Fibroblast of lung (primary cell): ENCODE measurements around the gene KCNIP1. TPM values are rescaled to one million over a fixed set of nuclear protein-coding genes. Genes with fewer than 3 reads are reported as not detected.

Experiments
- DNase-seq, 2 donors: peaks; one replicate each; pipeline versions ENCODE4 v3.0.0 to v3.0.0-alpha.2; 2010; ENCODE audit warnings: low read depth in 2 of 2
- H2AFZ ChIP-seq: 2 replicates; pipeline ENCODE4 v1.5.1; 2012; ENCODE audit warnings: low read length, control low read depth, inconsistent platforms
- H3K27ac ChIP-seq: 2 replicates; pipeline ENCODE4 v1.5.1; 2011; ENCODE audit warnings: low read length, control low read depth; ENCODE audit not compliant: insufficient read depth
- H3K27me3 ChIP-seq: 2 replicates; pipeline ENCODE4 v1.5.1; 2011; ENCODE audit warnings: mild to moderate bottlenecking, low read length; ENCODE audit not compliant: control insufficient read depth, insufficient read depth
- H3K36me3 ChIP-seq: 2 replicates; pipeline ENCODE4 v1.5.1; 2011; ENCODE audit warnings: low read length; ENCODE audit not compliant: control insufficient read depth, insufficient read depth
- H3K4me1 ChIP-seq: 2 replicates; pipeline ENCODE4 v1.5.1; 2011; ENCODE audit warnings: low read length; ENCODE audit not compliant: control insufficient read depth, insufficient read depth; ENCODE audit errors: extremely low read depth
- H3K4me2 ChIP-seq: 2 replicates; pipeline ENCODE4 v1.5.1; 2011; ENCODE audit warnings: low read length, control low read depth; ENCODE audit not compliant: insufficient read depth; ENCODE audit errors: extremely low read depth
- H3K4me3 ChIP-seq, 4 experiments: fragments of 200-600 bp in 1 of 4; sonication (generic) in 1 of 4; replicated peaks in 1 of 4; 2 replicates each; pipeline ENCODE4 v1.5.1; 2011 to 2016; ENCODE audit warnings: low read length in 4 of 4, low read depth in 3 of 4, mild to moderate bottlenecking in 3 of 4, control low read depth in 2 of 4, inconsistent platforms in 1 of 4, mixed read lengths in 1 of 4; ENCODE audit not compliant: insufficient read depth in 1 of 4; ENCODE audit errors: control extremely low read depth in 1 of 4
- H3K79me2 ChIP-seq: 2 replicates; pipeline ENCODE4 v1.5.1; 2012; ENCODE audit warnings: mild to moderate bottlenecking, low read length, inconsistent platforms; ENCODE audit not compliant: control insufficient read depth, insufficient read depth
- H3K9ac ChIP-seq: 2 replicates; pipeline ENCODE4 v1.5.1; 2011; ENCODE audit warnings: mild to moderate bottlenecking, low read length, control low read depth; ENCODE audit not compliant: insufficient read depth
- H3K9me3 ChIP-seq: 2 replicates; pipeline ENCODE4 v1.5.1; 2012; ENCODE audit warnings: low read depth, low read length; ENCODE audit not compliant: control insufficient read depth, insufficient read depth
- H4K20me1 ChIP-seq: 2 replicates; pipeline ENCODE4 v1.5.1; 2011; ENCODE audit warnings: low read length; ENCODE audit not compliant: control insufficient read depth, insufficient read depth; ENCODE audit errors: extremely low read depth
- CTCF ChIP-seq, 2 donors: IDR thresholded peaks in 1 of 2; conservative IDR thresholded peaks in 1 of 2; 1 replicate in 1 of 2; 2 replicates in 1 of 2; pipeline ENCODE4 v1.5.1; 2011 to 2012; ENCODE audit warnings: low read length in 2 of 2, control low read depth in 1 of 2, inconsistent platforms in 1 of 2, low read depth in 1 of 2, mild to moderate bottlenecking in 1 of 2
- EZH2 ChIP-seq: IDR thresholded peaks from 2 replicates; pipeline ENCODE4 v1.5.1; 2012; ENCODE audit warnings: low read length, control low read depth, mild to moderate bottlenecking; ENCODE audit errors: missing control alignments
- polyA plus RNA-seq, 2 donors: library from polyadenylated mRNA; depleted of rRNA in 1 of 2; stranded (reverse) in 1 of 2; unstranded in 1 of 2; fragments of >200 nt; gene quantifications; 2 replicates each; pipeline ENCODE4 v1.2.1, GENCODE V29; 2011 to 2012; ENCODE audit warnings: missing spikeins in 1 of 2
- total RNA-seq: library from RNA; depleted of rRNA; stranded (reverse); fragments of >200 nt; gene quantifications from 2 replicates; pipeline ENCODE4 v1.2.1, GENCODE V29; 2014

Gene KCNIP1
- total and polyA plus RNA-seq, 2 donors (not counting 1 experiment from before 2014, with no cell fraction given), result not detected

- H3K9ac ChIP-seq, result no peak overlapping the region
- H4K20me1 ChIP-seq, result no peaks in the 10 kb centered on the region
- TF ChIP-seq CTCF (conservative IDR thresholded peaks at IDR 0.05 in 1 of 2, IDR thresholded peaks at IDR 0.05 in 1 of 2; ENCODE audit: low read depth in 1 of 2, low read length in 2 of 2), result no peak
- TF ChIP-seq EZH2, result no peak
- H3K27me3 ChIP-seq, result no peaks in the 10 kb centered on the region
- H3K4me1 ChIP-seq, result no peaks in the 10 kb centered on the region
- H3K36me3 ChIP-seq, result no peaks in the 10 kb centered on the region
- no peak overlapping the region for H2AFZ ChIP-seq
- H3K79me2 ChIP-seq, result no peaks in the 10 kb centered on the region
- no peak overlapping the region for H3K4me2 ChIP-seq
- no peak overlapping the region for H3K27ac ChIP-seq
- H3K9me3 ChIP-seq, result no peaks in the 10 kb centered on the region
- H3K4me3 ChIP-seq, result no peak overlapping the region
- DNase-seq, result no peak
Measured at GRCh38 chr5:170601619-170602018, 97.8 kb downstream of the KCNIP1 start.

GRCh38 chr5:170603109-170603508 lies 99.3 kb downstream of the KCNIP1 start:
- TF ChIP-seq EZH2 (no peak), CTCF (conservative IDR thresholded peaks at IDR 0.05 in 1 of 2, IDR thresholded peaks at IDR 0.05 in 1 of 2; ENCODE audit: low read depth in 1 of 2, low read length in 2 of 2) (no peak)
- no peak for DNase-seq
- Histone ChIP-seq H4K20me1 (no peaks in the 10 kb centered on the region), H3K27ac (no peak overlapping the region), H3K79me2 (no peaks in the 10 kb centered on the region), H2AFZ (no peak overlapping the region), H3K4me2 (no peak overlapping the region), H3K36me3 (no peaks in the 10 kb centered on the region), H3K4me3 (no peak overlapping the region), H3K9me3 (no peaks in the 10 kb centered on the region), H3K4me1 (no peaks in the 10 kb centered on the region), H3K27me3 (no peaks in the 10 kb centered on the region), H3K9ac (no peak overlapping the region)

- DNase-seq, result peak; percentile 21 to 48
- Histone ChIP-seq H3K36me3 (no peaks in the 10 kb centered on the region), H3K4me3 (no peak overlapping the region), H2AFZ (no peak overlapping the region), H3K4me2 (no peak overlapping the region), H3K79me2 (no peaks in the 10 kb centered on the region), H3K9ac (no peak overlapping the region), H3K27ac (no peak overlapping the region), H3K27me3 (no peaks in the 10 kb centered on the region), H3K9me3 (no peaks in the 10 kb centered on the region), H3K4me1 (no peaks in the 10 kb centered on the region), H4K20me1 (no peaks in the 10 kb centered on the region)
- no peak for TF ChIP-seq EZH2
- peak; percentile 43 to 69 for TF ChIP-seq CTCF (conservative IDR thresholded peaks at IDR 0.05 in 1 of 2, IDR thresholded peaks at IDR 0.05 in 1 of 2; ENCODE audit: low read depth in 1 of 2, low read length in 2 of 2)
Measured at GRCh38 chr5:170603578-170604565, 100.1 kb downstream of the KCNIP1 start.
